HepG2 (cell line): ENCODE measurements around the gene ELOVL2. TPM values are rescaled to one million over a fixed set of nuclear protein-coding genes. Genes with fewer than 3 reads are reported as not detected.

Experiments used
- ASH2L ChIP-seq: fragments of 300-600, 200-600 bp; sonication (generic); IDR thresholded peaks from 2 replicates; pipeline ENCODE4 v1.7.0; 2017; ENCODE audit warnings: low read depth, mild to moderate bottlenecking, moderate library complexity, mixed read lengths, low read length; ENCODE audit not compliant: insufficient read length
- FOXA3 ChIP-seq: IDR thresholded peaks from 2 replicates; pipeline ENCODE4 v1.6.1; 2016; ENCODE audit warnings: missing genetic modification reagents, missing compliant biosample characterization
- FOXC1 ChIP-seq: sonication (generic); formaldehyde crosslinking; IDR thresholded peaks from 2 replicates; pipeline ENCODE4 v1.8.0; 2022; ENCODE audit warnings: mild to moderate bottlenecking, missing genetic modification reagents, borderline replicate concordance
- FOXO1 ChIP-seq: sonication (generic); formaldehyde crosslinking; IDR thresholded peaks from 2 replicates; pipeline ENCODE4 v1.4.0; 2020; ENCODE audit warnings: missing genetic modification reagents
- HINFP ChIP-seq: sonication (generic); formaldehyde crosslinking; IDR thresholded peaks from 2 replicates; pipeline ENCODE4 v1.4.0; 2020; ENCODE audit warnings: low read depth, mild to moderate bottlenecking, missing genetic modification reagents
- IKZF5 ChIP-seq: IDR thresholded peaks from 2 replicates; pipeline ENCODE4 v1.6.1; 2018; ENCODE audit warnings: missing genetic modification reagents, mild to moderate bottlenecking, missing compliant biosample characterization
- JARID2 ChIP-seq: sonication (generic); formaldehyde crosslinking; IDR thresholded peaks from 2 replicates; pipeline ENCODE4 v1.8.1; 2023; ENCODE audit warnings: missing genetic modification reagents, inconsistent platforms; ENCODE audit not compliant: insufficient replicate concordance
- NONO ChIP-seq, 2 experiments: fragments of 450-650 bp in 1 of 2; sonication (generic) in 1 of 2; formaldehyde crosslinking in 1 of 2; IDR thresholded peaks in 1 of 2; conservative IDR thresholded peaks in 1 of 2; 2 replicates each; pipeline versions ENCODE4 v1.6.1 to v1.8.0; 2017 to 2022; ENCODE audit warnings: mild to moderate bottlenecking in 1 of 2, missing genetic modification reagents in 1 of 2, moderate library complexity in 1 of 2
- RBM22 ChIP-seq: fragments of 200-400 bp; formaldehyde crosslinking; optimal IDR thresholded peaks from 2 replicates; pipeline ENCODE3; 2017; ENCODE audit warnings: mild to moderate bottlenecking, low read length, moderate library complexity
- SAP130 ChIP-seq: IDR thresholded peaks from 2 replicates; pipeline ENCODE4 v1.6.1; 2016; ENCODE audit warnings: low read depth
- TEAD3 ChIP-seq: optimal IDR thresholded peaks from 2 replicates; pipeline ENCODE3; 2016; ENCODE audit warnings: borderline replicate concordance
- ZFP36L2 ChIP-seq: sonication (generic); formaldehyde crosslinking; IDR thresholded peaks from 2 replicates; pipeline ENCODE4 v1.4.0; 2020; ENCODE audit warnings: missing genetic modification reagents
- ZMAT5 ChIP-seq: sonication (generic); formaldehyde crosslinking; IDR thresholded peaks from 2 replicates; pipeline ENCODE4 v1.5.0; 2020; ENCODE audit warnings: mild to moderate bottlenecking, low read depth, missing genetic modification reagents, borderline replicate concordance
- ZNF281 ChIP-seq: sonication (generic); formaldehyde crosslinking; IDR thresholded peaks from 2 replicates; pipeline ENCODE4 v1.4.0; 2020; ENCODE audit warnings: missing genetic modification reagents, borderline replicate concordance
- ZNF337 ChIP-seq: sonication (generic); formaldehyde crosslinking; IDR thresholded peaks from 2 replicates; pipeline ENCODE4 v1.5.1; 2020; ENCODE audit warnings: missing genetic modification reagents, low read depth, mild to moderate bottlenecking, borderline replicate concordance
- ZNF501 ChIP-seq: sonication (generic); formaldehyde crosslinking; IDR thresholded peaks from 2 replicates; pipeline ENCODE4 v1.5.1; 2020; ENCODE audit warnings: mild to moderate bottlenecking, moderate library complexity, missing genetic modification reagents
- ZNF546 ChIP-seq: sonication (generic); formaldehyde crosslinking; conservative IDR thresholded peaks from 2 replicates; pipeline ENCODE4 v1.8.1; 2023; ENCODE audit warnings: mild to moderate bottlenecking, missing genetic modification reagents
- polyA plus RNA-seq, 8 experiments: library from polyadenylated mRNA; depleted of rRNA in 3 of 8; stranded (reverse) in 7 of 8; unstranded in 1 of 8; fragments of >200 nt; fragmentation: Illumina TruSeq in 4 of 8; extraction: Trizol in 4 of 8; gene quantifications; 2 replicates each; pipeline versions ENCODE4 v1.2.1 to v1.2.3, GENCODE V29; 2011 to 2016; ENCODE audit warnings: low read depth in 4 of 8, missing spikeins in 1 of 8, mixed read lengths in 1 of 8; ENCODE audit not compliant: insufficient read depth in 1 of 8
- total RNA-seq, 5 experiments: library from RNA; depleted of rRNA; stranded (reverse); fragments of >200 nt; fragmentation: Illumina TruSeq; extraction: Trizol; gene quantifications; 2 replicates each; pipeline ENCODE4 v1.2.3, GENCODE V29; 2016; ENCODE audit warnings: low read depth in 1 of 5
- TF ChIP-seq, protein P1 (sequence below), 2 experiments: sonication (generic) in 1 of 2; formaldehyde crosslinking in 1 of 2; IDR thresholded peaks; 2 replicates each; pipeline versions ENCODE4 v1.4.0 to v1.6.1; 2018 to 2020; ENCODE audit warnings: missing genetic modification reagents in 2 of 2, borderline replicate concordance in 1 of 2, low read depth in 1 of 2, mild to moderate bottlenecking in 1 of 2, missing biosample characterization in 1 of 2
- TF ChIP-seq, protein P2 (sequence below): sonication (generic); formaldehyde crosslinking; IDR thresholded peaks from 2 replicates; pipeline ENCODE4 v1.8.0; 2023; ENCODE audit warnings: mild to moderate bottlenecking, missing genetic modification reagents

The ELOVL2 gene
- total and polyA plus RNA-seq, 2 of the 13 experiments (the other 11 are each of a cell fraction or from before 2014, with no cell fraction given) = 43.6 to 65.4 TPM

DNA sequence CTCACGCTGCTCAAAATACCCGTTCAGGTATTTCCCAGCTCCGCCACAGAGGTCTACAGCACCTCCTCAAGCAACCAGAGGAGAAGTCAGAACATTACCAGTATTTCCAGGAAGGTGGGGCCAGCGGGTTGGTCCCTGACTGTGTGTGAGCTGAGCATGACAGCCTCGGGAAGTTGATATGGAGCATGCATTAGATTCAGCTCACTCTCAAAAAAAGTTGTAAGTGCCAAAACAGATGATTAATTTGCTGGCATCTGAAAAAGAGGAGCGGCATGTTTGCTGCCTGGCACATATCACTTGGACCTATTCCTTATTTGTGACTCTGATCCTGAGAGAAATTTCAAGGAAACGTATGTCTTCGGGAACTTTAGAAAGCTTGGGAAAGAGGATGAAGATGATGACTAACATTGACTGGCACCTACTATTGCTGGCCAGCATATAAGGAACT lies 32.3 kb downstream of the ELOVL2 start (continued):
- no peak for TF ChIP-seq ZMAT5
- TF ChIP-seq HINFP (CRISPR knock-in tag) = 0 out of 2 replicates have a peak, but pooled peaks have one; percentile 16
- TF ChIP-seq, protein P1, sequence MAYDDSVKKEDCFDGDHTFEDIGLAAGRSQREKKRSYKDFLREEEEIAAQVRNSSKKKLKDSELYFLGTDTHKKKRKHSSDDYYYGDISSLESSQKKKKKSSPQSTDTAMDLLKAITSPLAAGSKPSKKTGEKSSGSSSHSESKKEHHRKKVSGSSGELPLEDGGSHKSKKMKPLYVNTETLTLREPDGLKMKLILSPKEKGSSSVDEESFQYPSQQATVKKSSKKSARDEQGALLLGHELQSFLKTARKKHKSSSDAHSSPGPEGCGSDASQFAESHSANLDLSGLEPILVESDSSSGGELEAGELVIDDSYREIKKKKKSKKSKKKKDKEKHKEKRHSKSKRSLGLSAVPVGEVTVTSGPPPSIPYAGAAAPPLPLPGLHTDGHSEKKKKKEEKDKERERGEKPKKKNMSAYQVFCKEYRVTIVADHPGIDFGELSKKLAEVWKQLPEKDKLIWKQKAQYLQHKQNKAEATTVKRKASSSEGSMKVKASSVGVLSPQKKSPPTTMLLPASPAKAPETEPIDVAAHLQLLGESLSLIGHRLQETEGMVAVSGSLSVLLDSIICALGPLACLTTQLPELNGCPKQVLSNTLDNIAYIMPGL (CRISPR knock-in tag; IDR thresholded peaks at IDR 0.05; ENCODE audit: borderline replicate concordance in 1 of 2, low read depth in 1 of 2) = peak in 1 of 2 experiments; percentile 45; a peak in 1 of 4 replicates
- peak; percentile 53 for TF ChIP-seq TEAD3 (CRISPR knock-in tag)
- peak; percentile 35 for TF ChIP-seq ASH2L
- TF ChIP-seq FOXO1 (CRISPR knock-in tag) = 0 out of 2 replicates have a peak, but pooled peaks have one; percentile 15
- peak; percentile 14; the same call in 1 of the 2 replicates for TF ChIP-seq IKZF5 (CRISPR knock-in tag)
- TF ChIP-seq SAP130 = no peak; the same call in 1 of the 2 replicates
- TF ChIP-seq JARID2 = peak; percentile 59
- 0 out of 2 replicates have a peak, but pooled peaks have one; percentile 3 for TF ChIP-seq ZNF337 (CRISPR knock-in tag)
- peak; percentile 32; the same call in 1 of the 2 replicates for TF ChIP-seq ZNF501 (CRISPR knock-in tag)
- no peak for TF ChIP-seq NONO (IDR thresholded peaks at IDR 0.05)
- TF ChIP-seq NONO (CRISPR knock-in tag; conservative IDR thresholded peaks at IDR 0.05) = no peak
- peak; percentile 24; the same call in 1 of the 2 replicates for TF ChIP-seq ZNF281 (CRISPR knock-in tag)
- TF ChIP-seq FOXC1 = no peak
- TF ChIP-seq FOXA3 = 0 out of 2 replicates have a peak, but pooled peaks have one; percentile 13
- TF ChIP-seq, protein P2, sequence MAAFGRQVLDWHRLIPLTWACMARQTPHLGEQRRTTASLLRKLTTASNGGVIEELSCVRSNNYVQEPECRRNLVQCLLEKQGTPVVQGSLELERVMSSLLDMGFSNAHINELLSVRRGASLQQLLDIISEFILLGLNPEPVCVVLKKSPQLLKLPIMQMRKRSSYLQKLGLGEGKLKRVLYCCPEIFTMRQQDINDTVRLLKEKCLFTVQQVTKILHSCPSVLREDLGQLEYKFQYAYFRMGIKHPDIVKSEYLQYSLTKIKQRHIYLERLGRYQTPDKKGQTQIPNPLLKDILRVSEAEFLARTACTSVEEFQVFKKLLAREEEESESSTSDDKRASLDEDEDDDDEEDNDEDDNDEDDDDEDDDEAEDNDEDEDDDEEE = 0 out of 2 replicates have a peak, but pooled peaks have one; percentile 29
- TF ChIP-seq ZNF546 (CRISPR knock-in tag) = 0 out of 2 replicates have a peak, but pooled peaks have one; percentile 40
- 0 out of 2 replicates have a peak, but pooled peaks have one; percentile 11 for TF ChIP-seq ZFP36L2 (CRISPR knock-in tag)
- TF ChIP-seq RBM22 = peak; percentile 82
